NCI-H2081 treated with DMSO at 0.1 percent for 48 hours (cell line): ENCODE measurements around the gene LENG8.
"Not testable (repeated sequence)": the region's sequence is repeated elsewhere in the genome, so short reads cannot be mapped to it uniquely, and the experiment has no call there.

ENCODE experiments used
- DNase-seq: peaks from one replicate; lab custom pipeline; 2025; lab: John Stamatoyannopoulos, UW

Gene LENG8

GRCh38 chr19:54444737-54445136, 4.3 kb upstream of the LENG8 start:
- no peak for DNase-seq

- not testable (repeated sequence) for DNase-seq
Observed at GRCh38 chr19:54446349-54446748, 2.6 kb upstream of the LENG8 start.

GRCh38 chr19:54448040-54448773, 792 bp upstream of the LENG8 start:
- DNase-seq = no peak

- no peak for DNase-seq
Observed at GRCh38 chr19:54449701-54450069, 686 bp downstream of the LENG8 start.

GRCh38 chr19:54451331-54451871, 2.4 kb downstream of the LENG8 start:
- no peak for DNase-seq

GRCh38 chr19:54451997-54452396, 3.0 kb downstream of the LENG8 start:
- DNase-seq = no peak

GRCh38 chr19:54452626-54453025, 3.6 kb downstream of the LENG8 start:
- DNase-seq = no peak

- no peak for DNase-seq
Observed at GRCh38 chr19:54453921-54454780, 5.2 kb downstream of the LENG8 start.

- DNase-seq = no peak
Observed at GRCh38 chr19:54454781-54455675, 6.0 kb downstream of the LENG8 start.

- no peak for DNase-seq
Observed at GRCh38 chr19:54455786-54456422, 6.9 kb downstream of the LENG8 start.

GRCh38 chr19:54456423-54457373, 7.7 kb downstream of the LENG8 start:
- no peak for DNase-seq

- DNase-seq = no peak
Observed at GRCh38 chr19:54457773-54458647, 9.0 kb downstream of the LENG8 start.

GRCh38 chr19:54458648-54459281, 9.8 kb downstream of the LENG8 start:
- no peak for DNase-seq

GRCh38 chr19:54459282-54460229, 10.6 kb downstream of the LENG8 start:
- no peak for DNase-seq

GRCh38 chr19:54460230-54461005, 11.4 kb downstream of the LENG8 start:
- no peak for DNase-seq

GRCh38 chr19:54461210-54461609, 12.2 kb downstream of the LENG8 start:
- no peak for DNase-seq

- DNase-seq = no peak
Observed at GRCh38 chr19:54461613-54462012, 12.6 kb downstream of the LENG8 start.
